Chondrocyte (in vitro differentiated cells): Measurements from ENCODE around the gene GLOD5. TPM values are rescaled to one million over a fixed set of nuclear protein-coding genes. Genes with fewer than 3 reads are reported as not detected.

Experiments
- DNase-seq: peaks from one replicate; pipeline ENCODE4 v3.0.0; 2021; ENCODE audit warnings: mixed read lengths, low spot score
- H3K27ac Mint-ChIP-seq: one replicate; pipeline ENCODE4 v1.8.0; 2021; ENCODE audit warnings: mild to moderate bottlenecking, moderate library complexity, mixed read lengths; ENCODE audit not compliant: unreplicated experiment
- H3K27me3 Mint-ChIP-seq: 2 replicates; pipeline ENCODE4 v1.8.0; 2021; ENCODE audit warnings: low read depth, mixed read lengths
- H3K36me3 Mint-ChIP-seq: 2 replicates; pipeline ENCODE4 v1.8.0; 2021; ENCODE audit warnings: low read depth, mixed read lengths
- H3K4me1 Mint-ChIP-seq: 2 replicates; pipeline ENCODE4 v1.8.0; 2021; ENCODE audit warnings: low read depth, mild to moderate bottlenecking, mixed read lengths
- H3K4me3 Mint-ChIP-seq: one replicate; pipeline ENCODE4 v1.8.0; 2021; ENCODE audit warnings: mild to moderate bottlenecking, moderate library complexity, mixed read lengths; ENCODE audit not compliant: unreplicated experiment
- H3K9me3 Mint-ChIP-seq: 2 replicates; pipeline ENCODE4 v1.8.0; 2021; ENCODE audit warnings: low read depth, mixed read lengths
- CTCF ChIP-seq: fragments of 200-600 bp; sonication (generic); IDR thresholded peaks from 2 replicates; pipeline ENCODE4 v1.5.0; 2021; ENCODE audit warnings: antibody characterized with exemption, mild to moderate bottlenecking, moderate library complexity
- total RNA-seq: library from RNA; stranded (reverse); gene quantifications from 3 replicates; pipeline ENCODE4 v1.2.1, GENCODE V29; 2021

Gene GLOD5
- total RNA-seq, 1 donor from 2014 or later = not detected

- no peak for TF ChIP-seq CTCF
- Mint-ChIP-seq H3K4me1 (peaks cover 9% of the 10 kb centered on the region), H3K27ac (no peak overlapping the region), H3K36me3 (no peaks in the 10 kb centered on the region), H3K27me3 (peaks cover 9% of the 10 kb centered on the region), H3K9me3 (peaks cover 9% of the 10 kb centered on the region), H3K4me3 (no peak overlapping the region)
- no peak for DNase-seq
Measured at GRCh38 chrX:48772602-48773001, 11.1 kb downstream of the GLOD5 start.

GRCh38 chrX:48776818-48777439 lies 15.4 kb downstream of the GLOD5 start:
- Mint-ChIP-seq H3K27ac (no peak overlapping the region), H3K36me3 (no peaks in the 10 kb centered on the region), H3K9me3 (peaks cover 13% of the 10 kb centered on the region), H3K4me1 (peaks cover 9% of the 10 kb centered on the region), H3K4me3 (no peak overlapping the region), H3K27me3 (peaks cover 8% of the 10 kb centered on the region)
- no peak for TF ChIP-seq CTCF
- DNase-seq = no peak

- Mint-ChIP-seq H3K36me3 (no peaks in the 10 kb centered on the region), H3K4me3 (no peak overlapping the region), H3K9me3 (peaks cover 16% of the 10 kb centered on the region), H3K4me1 (peaks cover 9% of the 10 kb centered on the region), H3K27ac (no peak overlapping the region), H3K27me3 (peaks cover 8% of the 10 kb centered on the region)
- DNase-seq = no peak
- TF ChIP-seq CTCF = no peak
Measured at GRCh38 chrX:48779399-48779798, 17.9 kb downstream of the GLOD5 start.

- no peaks in the 10 kb centered on the region for H3K36me3 Mint-ChIP-seq
- no peak overlapping the region for H3K4me3 Mint-ChIP-seq
- DNase-seq = no peak
- H3K9me3 Mint-ChIP-seq = peaks cover 12% of the 10 kb centered on the region
- TF ChIP-seq CTCF = no peak
- peaks cover 4% of the 10 kb centered on the region for H3K4me1 Mint-ChIP-seq
- no peak overlapping the region for H3K27ac Mint-ChIP-seq
- peaks cover 9% of the 10 kb centered on the region for H3K27me3 Mint-ChIP-seq
Measured at GRCh38 chrX:48781705-48782104, 20.2 kb downstream of the GLOD5 start.

GRCh38 chrX:48782216-48782615 lies 20.7 kb downstream of the GLOD5 start:
- DNase-seq = no peak
- TF ChIP-seq CTCF = no peak
- Mint-ChIP-seq H3K36me3 (no peaks in the 10 kb centered on the region), H3K4me1 (no peaks in the 10 kb centered on the region), H3K27ac (no peak overlapping the region), H3K9me3 (peaks cover 14% of the 10 kb centered on the region), H3K4me3 (no peak overlapping the region), H3K27me3 (peaks cover 14% of the 10 kb centered on the region)
